Measurements from ENCODE around the gene RAB23.
"Not testable (repeated sequence)": the region's sequence is repeated elsewhere in the genome, so short reads cannot be mapped to it uniquely, and the experiment has no call there.

The RAB23 gene

GRCh38 chr6:57243526-57243925 lies 21.4 kb upstream of the RAB23 start:
- not testable (repeated sequence) for H2AK5ac ChIP-seq (ENCODE audit: low read depth, low read length); H4K91ac ChIP-seq (ENCODE audit: low read depth, low read length, poor library complexity); DNase-seq (ENCODE audit: low spot score); H3K9me3 ChIP-seq (replicated peaks in 1 of 2; ENCODE audit: control insufficient read depth in 2 of 2, insufficient read depth in 1 of 2, low read depth in 1 of 2, low read length in 2 of 2); H3K18ac ChIP-seq (ENCODE audit: low read length); H2BK12ac ChIP-seq (ENCODE audit: low read length); H2BK15ac ChIP-seq (ENCODE audit: low read length); H3K9ac ChIP-seq (ENCODE audit: low read depth, low read length, poor library complexity); H3K79me1 ChIP-seq (ENCODE audit: low read depth, low read length); H3K23ac ChIP-seq (ENCODE audit: low read depth, low read length, poor library complexity); H2BK120ac ChIP-seq (ENCODE audit: low read depth, low read length); H3K27me3 ChIP-seq (ENCODE audit: control insufficient read depth in 3 of 3, insufficient read depth in 3 of 3, low read depth in 1 of 3, low read length in 3 of 3); H3K36me3 ChIP-seq (replicated peaks in 1 of 2; ENCODE audit: control insufficient read depth in 2 of 2, insufficient read depth in 2 of 2, low read length in 2 of 2); H3K14ac ChIP-seq (ENCODE audit: low read length); H3K4me1 ChIP-seq (ENCODE audit: control insufficient read depth in 2 of 2, insufficient read depth in 1 of 2, low read depth in 1 of 2, low read length in 2 of 2); H3K27ac ChIP-seq (replicated peaks; ENCODE audit: low read length); H3K4me3 ChIP-seq (ENCODE audit: low read length in 2 of 2); H3K4ac ChIP-seq (ENCODE audit: low read length); H4K8ac ChIP-seq (ENCODE audit: low read depth, low read length); H2BK5ac ChIP-seq (ENCODE audit: low read length); H3K4me2 ChIP-seq (ENCODE audit: insufficient read depth, low read length, poor library complexity, severe bottlenecking); H2AFZ ChIP-seq (ENCODE audit: low read length)
- no CpG with 5 or more reads among the region's 13 CpGs for WGBS, 2 donors (ENCODE audit: extremely low coverage in 2 of 2, insufficient read length in 2 of 2, insufficient replicate concordance in 1 of 2)

DNA sequence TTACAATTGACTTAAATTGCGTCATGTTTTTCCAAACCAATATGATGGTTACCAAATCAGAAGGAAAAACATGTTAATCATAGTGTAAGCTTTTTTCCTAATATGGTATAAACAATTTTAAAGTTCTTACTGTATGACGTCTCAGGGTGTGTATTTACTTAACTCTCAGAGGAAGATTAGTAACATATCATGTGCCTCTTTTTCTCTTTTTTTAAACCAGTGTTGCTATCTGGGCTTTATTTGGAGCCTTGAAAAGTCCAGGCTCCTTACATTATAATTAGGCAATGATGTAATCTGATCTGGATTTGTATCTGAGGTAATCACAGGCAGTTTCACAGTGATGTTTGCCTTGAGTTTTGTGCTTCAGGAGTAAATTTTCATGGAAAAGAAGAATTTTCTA lies 20.4 kb upstream of the RAB23 start:
- no peak for DNase-seq (ENCODE audit: low spot score)
- Histone ChIP-seq H3K23ac (ENCODE audit: low read depth, low read length, poor library complexity) (no peak overlapping the region), H3K36me3 (replicated peaks in 1 of 2; ENCODE audit: control insufficient read depth in 2 of 2, insufficient read depth in 2 of 2, low read length in 2 of 2) (no peaks in the 10 kb centered on the region), H2AFZ (ENCODE audit: low read length) (no peak overlapping the region), H3K18ac (ENCODE audit: low read length) (no peak overlapping the region), H3K4ac (ENCODE audit: low read length) (no peak overlapping the region), H3K9me3 (replicated peaks in 1 of 2; ENCODE audit: control insufficient read depth in 2 of 2, insufficient read depth in 1 of 2, low read depth in 1 of 2, low read length in 2 of 2) (no peaks in the 10 kb centered on the region), H2BK12ac (ENCODE audit: low read length) (no peak overlapping the region), H3K14ac (ENCODE audit: low read length) (no peak overlapping the region), H4K91ac (ENCODE audit: low read depth, low read length, poor library complexity) (no peak overlapping the region), H3K4me2 (ENCODE audit: insufficient read depth, low read length, poor library complexity, severe bottlenecking) (no peak overlapping the region), H2AK5ac (ENCODE audit: low read depth, low read length) (no peak overlapping the region), H3K4me3 (ENCODE audit: low read length in 2 of 2) (no peak overlapping the region), H3K79me1 (ENCODE audit: low read depth, low read length) (no peaks in the 10 kb centered on the region), H4K8ac (ENCODE audit: low read depth, low read length) (no peak overlapping the region), H3K27me3 (ENCODE audit: control insufficient read depth in 3 of 3, insufficient read depth in 3 of 3, low read depth in 1 of 3, low read length in 3 of 3) (no peaks in the 10 kb centered on the region), H3K27ac (replicated peaks; ENCODE audit: low read length) (no peak overlapping the region), H3K4me1 (ENCODE audit: control insufficient read depth in 2 of 2, insufficient read depth in 1 of 2, low read depth in 1 of 2, low read length in 2 of 2) (no peaks in the 10 kb centered on the region), H3K9ac (ENCODE audit: low read depth, low read length, poor library complexity) (no peak overlapping the region), H2BK15ac (ENCODE audit: low read length) (no peak overlapping the region), H2BK5ac (ENCODE audit: low read length) (no peak overlapping the region), H2BK120ac (ENCODE audit: low read depth, low read length) (no peak overlapping the region)
- no CpG with 5 or more reads among the region's 2 CpGs for WGBS, 2 donors (ENCODE audit: extremely low coverage in 2 of 2, insufficient read length in 2 of 2, insufficient replicate concordance in 1 of 2)

- Histone ChIP-seq H3K18ac (ENCODE audit: low read length) (no peak overlapping the region), H2AFZ (ENCODE audit: low read length) (peak overlapping the region; percentile 83), H4K91ac (ENCODE audit: low read depth, low read length, poor library complexity) (no peak overlapping the region), H3K36me3 (replicated peaks in 1 of 2; ENCODE audit: control insufficient read depth in 2 of 2, insufficient read depth in 2 of 2, low read length in 2 of 2) (no peaks in the 10 kb centered on the region), H3K79me1 (ENCODE audit: low read depth, low read length) (no peaks in the 10 kb centered on the region), H2BK120ac (ENCODE audit: low read depth, low read length) (no peak overlapping the region), H3K27ac (replicated peaks; ENCODE audit: low read length) (no peak overlapping the region), H3K14ac (ENCODE audit: low read length) (no peak overlapping the region), H2BK5ac (ENCODE audit: low read length) (no peak overlapping the region), H3K9me3 (replicated peaks in 1 of 2; ENCODE audit: control insufficient read depth in 2 of 2, insufficient read depth in 1 of 2, low read depth in 1 of 2, low read length in 2 of 2) (no peaks in the 10 kb centered on the region), H2AK5ac (ENCODE audit: low read depth, low read length) (no peak overlapping the region), H3K4me2 (ENCODE audit: insufficient read depth, low read length, poor library complexity, severe bottlenecking) (no peak overlapping the region), H2BK12ac (ENCODE audit: low read length) (no peak overlapping the region), H3K9ac (ENCODE audit: low read depth, low read length, poor library complexity) (no peak overlapping the region), H3K4ac (ENCODE audit: low read length) (no peak overlapping the region), H4K8ac (ENCODE audit: low read depth, low read length) (no peak overlapping the region), H2BK15ac (ENCODE audit: low read length) (no peak overlapping the region), H3K27me3 (ENCODE audit: control insufficient read depth in 3 of 3, insufficient read depth in 3 of 3, low read depth in 1 of 3, low read length in 3 of 3) (no peaks in the 10 kb centered on the region), H3K4me1 (ENCODE audit: control insufficient read depth in 2 of 2, insufficient read depth in 1 of 2, low read depth in 1 of 2, low read length in 2 of 2) (peaks cover 0 to 4% of the 10 kb centered on the region in 2 donors), H3K4me3 (ENCODE audit: low read length in 2 of 2) (no peak overlapping the region), H3K23ac (ENCODE audit: low read depth, low read length, poor library complexity) (no peak overlapping the region)
- no peak for DNase-seq (ENCODE audit: low spot score)
- no CpG with 5 or more reads among the region's 2 CpGs for WGBS, 2 donors (ENCODE audit: extremely low coverage in 2 of 2, insufficient read length in 2 of 2, insufficient replicate concordance in 1 of 2)
These were observed 4.1 kb upstream of the RAB23 start for GRCh38 chr6:57226221-57226620.

GRCh38 chr6:57224769-57225515 lies 2.8 kb upstream of the RAB23 start:
- Histone ChIP-seq H3K9me3 (replicated peaks in 1 of 2; ENCODE audit: control insufficient read depth in 2 of 2, insufficient read depth in 1 of 2, low read depth in 1 of 2, low read length in 2 of 2) (peaks cover 0 to 6% of the 10 kb centered on the region in 2 donors), H4K8ac (ENCODE audit: low read depth, low read length) (no peak overlapping the region), H3K27ac (replicated peaks; ENCODE audit: low read length) (no peak overlapping the region), H3K23ac (ENCODE audit: low read depth, low read length, poor library complexity) (no peak overlapping the region), H4K91ac (ENCODE audit: low read depth, low read length, poor library complexity) (no peak overlapping the region), H3K4ac (ENCODE audit: low read length) (no peak overlapping the region), H2BK12ac (ENCODE audit: low read length) (no peak overlapping the region), H2BK15ac (ENCODE audit: low read length) (no peak overlapping the region), H3K4me1 (ENCODE audit: control insufficient read depth in 2 of 2, insufficient read depth in 1 of 2, low read depth in 1 of 2, low read length in 2 of 2) (peaks cover 0 to 4% of the 10 kb centered on the region in 2 donors), H2BK120ac (ENCODE audit: low read depth, low read length) (no peak overlapping the region), H3K14ac (ENCODE audit: low read length) (no peak overlapping the region), H3K4me3 (ENCODE audit: low read length in 2 of 2) (no peak overlapping the region), H3K4me2 (ENCODE audit: insufficient read depth, low read length, poor library complexity, severe bottlenecking) (no peak overlapping the region), H3K27me3 (ENCODE audit: control insufficient read depth in 3 of 3, insufficient read depth in 3 of 3, low read depth in 1 of 3, low read length in 3 of 3) (no peaks in the 10 kb centered on the region), H2AFZ (ENCODE audit: low read length) (peak overlapping the region; percentile 30), H3K36me3 (replicated peaks in 1 of 2; ENCODE audit: control insufficient read depth in 2 of 2, insufficient read depth in 2 of 2, low read length in 2 of 2) (no peaks in the 10 kb centered on the region), H3K79me1 (ENCODE audit: low read depth, low read length) (no peaks in the 10 kb centered on the region), H3K9ac (ENCODE audit: low read depth, low read length, poor library complexity) (no peak overlapping the region), H2BK5ac (ENCODE audit: low read length) (no peak overlapping the region), H3K18ac (ENCODE audit: low read length) (no peak overlapping the region), H2AK5ac (ENCODE audit: low read depth, low read length) (no peak overlapping the region)
- DNase-seq (ENCODE audit: low spot score), result no peak
- no CpG with 5 or more reads among the region's 1 CpG for WGBS, 2 donors (ENCODE audit: extremely low coverage in 2 of 2, insufficient read length in 2 of 2, insufficient replicate concordance in 1 of 2)

Data from neuronal stem cell (in vitro differentiated cells).